GM12878 (cell line): ENCODE measurements around the gene MASTL. TPM values are rescaled to one million over a fixed set of nuclear protein-coding genes. Genes with fewer than 3 reads are reported as not detected.

ENCODE experiments used
- ATAC-seq: fragments of 200-7000 bp; cut with Tn5 transposase; 3 replicates; pipeline ENCODE4 v1.9.1; 2020; ENCODE audit warnings: mild to moderate bottlenecking, moderate library complexity
- BruUV-seq: library from RNA; stranded (reverse); fragments of 400-500 nt; replicated peaks from 2 replicates; lab custom pipeline; 2021; lab: Mats Ljungman, UMichigan
- CTCF ChIA-PET: fragments of 300-600 bp; sonication (Branson Sonifier 250); formaldehyde crosslinking; extraction: SDS; loops from one replicate; lab custom pipeline; 2021; ENCODE audit warnings: inconsistent platforms; lab: Yijun Ruan, JAX
- POLR2A ChIA-PET: fragments of 350-600 bp; formaldehyde crosslinking; extraction: SDS; loops from one replicate; lab custom pipeline; 2021; ENCODE audit warnings: inconsistent platforms; lab: Charles Lee
- RAD21 ChIA-PET: fragments of 300-600 bp; sonication (Branson Sonifier 250); formaldehyde crosslinking; loops from one replicate; lab custom pipeline; 2023; ENCODE audit warnings: antibody characterized with exemption; ENCODE audit not compliant: unreplicated experiment; lab: Charles Lee
- SMC1A ChIA-PET: fragments of 300-600 bp; sonication (Branson Sonifier 250); formaldehyde crosslinking; loops from one replicate; lab custom pipeline; 2023; ENCODE audit not compliant: unreplicated experiment, uncharacterized antibody; lab: Charles Lee
- DNase-seq: peaks from one replicate; pipeline ENCODE4 v3.0.0-alpha.2; 2011; ENCODE audit warnings: low read depth, low spot score
- FAIRE-seq: peaks from 3 replicates; lab custom pipeline; 2011; peaks lifted over from hg19 to GRCh38; lab: Jason Lieb, UNC
- H2AFZ ChIP-seq: 2 replicates; pipeline ENCODE4 v1.6.0; 2011; ENCODE audit warnings: low read depth, low read length, control low read depth; ENCODE audit not compliant: control insufficient read depth
- H3K27ac ChIP-seq: 2 replicates; pipeline ENCODE4 v1.5.1; 2011; ENCODE audit warnings: control low read depth; ENCODE audit not compliant: control insufficient read depth, insufficient read depth
- H3K27me3 ChIP-seq, 2 experiments: replicated peaks in 1 of 2; 2 replicates each; pipeline versions ENCODE4 v1.6.0 to v1.6.1; 2011; ENCODE audit warnings: low read length in 1 of 2; ENCODE audit not compliant: control insufficient read depth in 2 of 2, insufficient read depth in 2 of 2
- H3K36me3 ChIP-seq, 2 experiments: 2 replicates each; pipeline ENCODE4 v1.5.1; 2011; ENCODE audit warnings: low read length in 1 of 2; ENCODE audit not compliant: control insufficient read depth in 2 of 2, insufficient read depth in 2 of 2
- H3K4me1 ChIP-seq: 2 replicates; pipeline ENCODE4 v1.6.1; 2011; ENCODE audit warnings: mild to moderate bottlenecking, low read length, moderate library complexity, mixed read lengths; ENCODE audit not compliant: control insufficient read depth, insufficient read depth
- H3K4me2 ChIP-seq: 2 replicates; pipeline ENCODE4 v1.6.0; 2011; ENCODE audit warnings: control low read depth; ENCODE audit not compliant: control insufficient read depth, insufficient read depth
- H3K4me3 ChIP-seq: fragments of 200-600 bp; sonication (generic); 2 replicates; pipeline ENCODE4 v1.5.1; 2016
- H3K79me2 ChIP-seq: 2 replicates; pipeline ENCODE4 v1.6.0; 2011; ENCODE audit warnings: low read length; ENCODE audit not compliant: control insufficient read depth, insufficient read depth
- H3K9ac ChIP-seq: 2 replicates; pipeline ENCODE4 v1.8.0; 2011; ENCODE audit warnings: low read length, control low read depth, mixed read lengths; ENCODE audit not compliant: control insufficient read depth, insufficient read depth
- H3K9me3 ChIP-seq: replicated peaks from 3 replicates; pipeline ENCODE4 v1.5.1; 2011; ENCODE audit warnings: mild to moderate bottlenecking, low read length; ENCODE audit not compliant: control insufficient read depth, insufficient read depth
- H4K20me1 ChIP-seq: 2 replicates; pipeline ENCODE4 v1.6.0; 2011; ENCODE audit not compliant: control insufficient read depth, insufficient read depth
- BCL3 ChIP-seq: IDR thresholded peaks from 2 replicates; pipeline ENCODE4 v1.6.1; 2011; ENCODE audit warnings: borderline replicate concordance, low read depth, mild to moderate bottlenecking, moderate library complexity, low read length; ENCODE audit not compliant: insufficient read depth, poor library complexity, severe bottlenecking
- CEBPB ChIP-seq, 2 experiments: fragments of 150-350 bp in 1 of 2; IDR thresholded peaks; 2 replicates each; pipeline ENCODE4 v1.6.1; 2012 to 2014; ENCODE audit warnings: low read depth in 2 of 2, low read length in 2 of 2, borderline replicate concordance in 1 of 2, inconsistent platforms in 1 of 2
- FOXK2 ChIP-seq: fragments of 450-650 bp; IDR thresholded peaks from 2 replicates; pipeline ENCODE4 v1.6.1; 2017; ENCODE audit warnings: mild to moderate bottlenecking, moderate library complexity
- HDGF ChIP-seq: fragments of 450-650 bp; IDR thresholded peaks from 2 replicates; pipeline ENCODE4 v1.6.1; 2016; ENCODE audit warnings: antibody characterized with exemption
- MEF2A ChIP-seq: IDR thresholded peaks from 2 replicates; pipeline ENCODE4 v1.6.1; 2011; ENCODE audit warnings: low read depth, mild to moderate bottlenecking, low read length, moderate library complexity; ENCODE audit not compliant: insufficient read depth
- MEF2B ChIP-seq: fragments of 450-650 bp; IDR thresholded peaks from 2 replicates; pipeline ENCODE4 v1.6.1; 2018; ENCODE audit warnings: mild to moderate bottlenecking, moderate library complexity; ENCODE audit not compliant: partially characterized antibody, poor library complexity, severe bottlenecking
- NFIC ChIP-seq: IDR thresholded peaks from 2 replicates; pipeline ENCODE4 v1.6.1; 2012; ENCODE audit warnings: low read depth, mild to moderate bottlenecking, inconsistent platforms, low read length, moderate library complexity
- NKRF ChIP-seq: fragments of 450-650 bp; conservative IDR thresholded peaks from 2 replicates; pipeline ENCODE4 v1.6.1; 2017; ENCODE audit warnings: mild to moderate bottlenecking, moderate library complexity
- PBX3 ChIP-seq: IDR thresholded peaks from 2 replicates; pipeline ENCODE4 v1.6.1; 2011; ENCODE audit warnings: mild to moderate bottlenecking, low read depth, low read length, moderate library complexity; ENCODE audit not compliant: insufficient replicate concordance
- PKNOX1 ChIP-seq: fragments of 450-650 bp; IDR thresholded peaks from 2 replicates; pipeline ENCODE4 v1.6.1; 2016; ENCODE audit warnings: mild to moderate bottlenecking
- RUNX3 ChIP-seq: IDR thresholded peaks from 2 replicates; pipeline ENCODE4 v1.6.1; 2012; ENCODE audit warnings: low read length, inconsistent platforms
- WRNIP1 ChIP-seq: IDR thresholded peaks from 2 replicates; pipeline ENCODE4 v1.6.1; 2011; ENCODE audit warnings: low read depth, low read length, improper control_type of control experiment, borderline replicate concordance
- ZBTB40 ChIP-seq: fragments of 450-650 bp; IDR thresholded peaks from 2 replicates; pipeline ENCODE4 v1.6.1; 2016; ENCODE audit warnings: mild to moderate bottlenecking, moderate library complexity, borderline replicate concordance
- ZNF217 ChIP-seq: fragments of 450-650 bp; IDR thresholded peaks from 2 replicates; pipeline ENCODE4 v1.6.1; 2017; ENCODE audit warnings: antibody characterized with exemption, mild to moderate bottlenecking
- WGBS: methylation state at CpG from one replicate; pipeline ENCODE4 v1.1.6; 2016; ENCODE audit warnings: low lambda C conversion rate; ENCODE audit not compliant: insufficient replicate concordance, insufficient coverage; ENCODE audit errors: missing lambda C conversion rate; 5-methylcytosine and 5-hydroxymethylcytosine counted together
- in situ Hi-C: fragments of 300-500 bp; cut with MboI; formaldehyde crosslinking; loops from 9 replicates; pipeline ENCODE4 v1.14.3; 2018; ENCODE audit warnings: mixed read lengths
- intact Hi-C: fragments of 100-400 bp; cut with micrococcal nuclease; formaldehyde crosslinking; loops from one replicate; pipeline ENCODE4 v1.14.2; 2022; ENCODE audit not compliant: unreplicated experiment
- polyA plus RNA-seq, 11 experiments: library from polyadenylated mRNA; depleted of rRNA in 4 of 11; unstranded in 6 of 11; stranded (reverse) in 5 of 11; fragments of >200 nt; fragmentation: Nextera tagmentation in 4 of 11; fragmentation: Illumina TruSeq in 1 of 11; extraction: Ambion mirVana in 4 of 11; extraction: Trizol in 1 of 11; gene quantifications; 1 replicate in 1 of 11; 2 replicates in 10 of 11; pipeline versions ENCODE4 v1.2.1 to v1.2.3, GENCODE V29; 2011 to 2016; ENCODE audit warnings: inconsistent platforms in 2 of 11, missing spikeins in 2 of 11, low read depth in 1 of 11
- total RNA-seq, 4 experiments: library from RNA; depleted of rRNA in 3 of 4; stranded (reverse); fragments of >200 nt in 3 of 4; fragmentation: Illumina TruSeq in 1 of 4; extraction: Trizol in 1 of 4; gene quantifications; 2 replicates each; pipeline versions ENCODE4 v1.2.1 to v1.2.3, GENCODE V29; 2013 to 2021

MASTL gene
- total and polyA plus RNA-seq, 10 of the 15 experiments (the other 5 are each of a cell fraction or from before 2014, with no cell fraction given), result 7.1 to 36.9 (median 21.3) TPM

GRCh38 chr10:27188897-27189296 is 33.7 kb downstream of the MASTL start:
- intact Hi-C loops (no loop called here), in situ Hi-C loops (no loop called here)
- no TSS peak for BruUV-seq
- ChIA-PET RAD21 (no interaction called here), SMC1A (interaction anchor here (1.1 kb wide), 1 partner anchor 13 kb away, joined by 4 read pairs; no protein-coding TSS in a partner anchor), CTCF (interaction anchor here (1.0 kb wide), 2 partner anchors 11 to 171 kb away, joined by 3 to 4 read pairs; no protein-coding TSS in a partner anchor), POLR2A (no interaction called here)
- no peak overlapping the region for H3K9ac ChIP-seq
- WGBS, result 100% methylated on average over 4 of the region's 4 CpGs
- H3K4me1 ChIP-seq, result no peaks in the 10 kb centered on the region
- H3K4me2 ChIP-seq, result no peak overlapping the region
- no peaks in the 10 kb centered on the region for H4K20me1 ChIP-seq
- DNase-seq, result no peak
- FAIRE-seq, result no peak
- no peak overlapping the region for H2AFZ ChIP-seq
- H3K9me3 ChIP-seq, result no peaks in the 10 kb centered on the region
- peaks cover 0 to 17% of the 10 kb centered on the region in 2 experiments; a peak in 2 of 4 replicates for H3K36me3 ChIP-seq
- no peak overlapping the region for H3K4me3 ChIP-seq
- no peak for ATAC-seq
- no peaks in the 10 kb centered on the region for H3K79me2 ChIP-seq
- H3K27me3 ChIP-seq, result no peaks in the 10 kb centered on the region
- H3K27ac ChIP-seq, result no peak overlapping the region
- TF ChIP-seq PBX3 (no peak), ZNF217 (no peak), NFIC (no peak), ZBTB40 (no peak), FOXK2 (no peak), BCL3 (no peak), MEF2B (no peak), HDGF (no peak), PKNOX1 (no peak), RUNX3 (no peak), MEF2A (no peak), NKRF (no peak), WRNIP1 (no peak), CEBPB (IDR thresholded peaks at IDR 0.05; ENCODE audit: borderline replicate concordance in 1 of 2, low read depth in 2 of 2, low read length in 2 of 2) (no peak)
